MM.1S (cell line): ENCODE data around the gene RASSF3.

ENCODE experiments used
- CTCF ChIP-seq: fragments of 300-600 bp; sonication (generic); IDR thresholded peaks from 2 replicates; pipeline ENCODE4 v1.5.1; 2016; ENCODE audit warnings: antibody characterized with exemption, low read length, mixed read lengths
- EZH2 ChIP-seq: fragments of 300-600 bp; sonication (generic); optimal IDR thresholded peaks from 2 replicates; pipeline ENCODE3; 2017; ENCODE audit warnings: low read depth, mild to moderate bottlenecking, antibody characterized with exemption, low read length, mixed read lengths
- EZH2phosphoT487 ChIP-seq: fragments of 300-600 bp; sonication (generic); IDR thresholded peaks from 2 replicates; pipeline ENCODE4 v1.6.1; 2018; ENCODE audit warnings: antibody characterized with exemption, low read length

GRCh38 chr12:64744422-64745258, 134.3 kb downstream of the RASSF3 start:
- no peak for TF ChIP-seq CTCF
- TF ChIP-seq EZH2 = no peak
- no peak for TF ChIP-seq EZH2phosphoT487
